Heart right ventricle (tissue), 16 donors: Measurements from ENCODE around the gene LRRTM4. TPM values are rescaled to one million over a fixed set of nuclear protein-coding genes. Genes with fewer than 3 reads are reported as not detected.

ENCODE experiments used
- ATAC-seq, 8 donors: fragments of 200-7000 bp; cut with Tn5 transposase; one replicate each; pipeline ENCODE4 v1.9.1; 2020; ENCODE audit warnings: mild to moderate bottlenecking in 8 of 8, moderate library complexity in 8 of 8, moderate number of reproducible peaks in 1 of 8
- DNase-seq, 2 donors: peaks; one replicate each; pipeline ENCODE4 v3.0.0-alpha.2; 2020
- H3K27ac ChIP-seq, 10 donors: fragments of 200-600 bp; sonication (generic) in 2 of 10; one replicate each; pipeline versions ENCODE4 v1.5.0 to v1.8.0; 2020 to 2022; ENCODE audit warnings: mild to moderate bottlenecking in 3 of 10
- H3K27me3 ChIP-seq, 7 donors: fragments of 200-600 bp; one replicate each; pipeline ENCODE4 v1.8.0; 2021 to 2022; ENCODE audit warnings: mild to moderate bottlenecking in 2 of 7
- H3K36me3 ChIP-seq, 9 donors: fragments of 200-600 bp; sonication (generic) in 1 of 9; one replicate each; pipeline versions ENCODE4 v1.5.0 to v1.8.0; 2020 to 2022; ENCODE audit warnings: mild to moderate bottlenecking in 2 of 9
- H3K4me1 ChIP-seq, 9 donors: fragments of 200-600 bp; sonication (generic) in 1 of 9; one replicate each; pipeline versions ENCODE4 v1.5.0 to v1.8.0; 2020 to 2022; ENCODE audit warnings: mild to moderate bottlenecking in 4 of 9
- H3K4me3 ChIP-seq, 10 donors: fragments of 200-600 bp; sonication (generic) in 2 of 10; one replicate each; pipeline versions ENCODE4 v1.5.0 to v1.8.0; 2020 to 2022; ENCODE audit warnings: mild to moderate bottlenecking in 7 of 10, moderate library complexity in 2 of 10
- H3K9me3 ChIP-seq, 11 donors: fragments of 200-600 bp in 10 of 11; sonication (generic) in 2 of 11; one replicate each; pipeline versions ENCODE4 v1.5.0 to v1.8.0; 2013 to 2022; ENCODE audit warnings: mild to moderate bottlenecking in 2 of 11, control low read depth in 1 of 11, moderate library complexity in 1 of 11
- WGBS, 2 donors: extraction: QIAGEN DNeasy Blood & Tissue Kit; methylation state at CpG; one replicate each; pipeline ENCODE4 v1.1.7; 2013; ENCODE audit warnings: inconsistent platforms in 1 of 2; 5-methylcytosine and 5-hydroxymethylcytosine counted together
- intact Hi-C, 10 donors: fragments of 100-400 bp; cut with DNase I; formaldehyde crosslinking; loops; one replicate each; pipeline versions ENCODE4 v1.11.1 to v1.14.2; 2022
- polyA plus RNA-seq, 2 donors: library from polyadenylated mRNA; stranded (reverse); fragments of 200-250 nt; gene quantifications; one replicate each; pipeline ENCODE4 v1.2.3, GENCODE V29; 2013
- total RNA-seq, 10 donors: library from RNA; stranded (reverse); fragmentation: NEBNext Ultra II Directional in 3 of 10; extraction: Animal tissue kit (Norgen Biotek cat#: 25700) in 3 of 10; gene quantifications; one replicate each; pipeline versions ENCODE4 v1.2.1 to v1.2.4, GENCODE V29; 2021 to 2023
- TF ChIP-seq, protein P1 (sequence below), 9 donors: fragments of 200-600 bp; sonication (generic) in 2 of 9; IDR thresholded peaks; one replicate each; pipeline versions ENCODE4 v1.5.0 to v1.8.0; 2021 to 2022; ENCODE audit warnings: antibody characterized with exemption in 9 of 9, mild to moderate bottlenecking in 5 of 9, moderate library complexity in 1 of 9
- donor health status: Arrhythmogenic right ventricular cardiomyopathy.
- donor health status: ischemic (EF 13 %, LVEDD 7.1; RV severe dilation, severe dysfunction).
- donor health status: healthy with polysubstance abuse.
- donor health status: DM: no; HTN: yes; CAD: no.
- donor health status: DM: no; HTN: no; CAD: no.
- donor health status: ischemic (EF 25% LVEDD 6.9; RV normal size, moderate dysfunction).
- donor health status: ischemic (EF 25% LVEDD 5.7; RV mildly dilated, moderate dysfunction).
- donor health status: healthy.
- donor health status: DM: yes; HTN: yes; CAD: no.
- donor health status: Ischemic cardiomyopathy.
- donor health status: ischemic (EF 35%, LVEDD 5.7; RV mildly dilated, moderate dysfunction).
- donor health status: nonischemic (EF 11% LVEDD 7.7; RV severe dilation, severe dysfunction).
- donor health status: DM: yes; HTN: yes; CAD: no.
- donor health status: PGD.
- donor health status: ischemic (EF 29% LVEDD 5.4; RV normal size, mild dysfunction).
- donor health status: nonischemic (EF 23%, LVEDD 6.1; RV moderate dilation, normal function).

LRRTM4 gene
- total and polyA plus RNA-seq, 12 donors = 0.11 to 2.2 (median 0.98) TPM

GRCh38 chr2:76932550-76932949 lies 589.6 kb downstream of the LRRTM4 start:
- intact Hi-C loops = no loop called here
- Histone ChIP-seq H3K36me3 (no peaks in the 10 kb centered on the region), H3K4me3 (no peak overlapping the region), H3K4me1 (no peaks in the 10 kb centered on the region), H3K9me3 (no peaks in the 10 kb centered on the region), H3K27me3 (no peaks in the 10 kb centered on the region), H3K27ac (no peak overlapping the region)
- ATAC-seq = no peak
- DNase-seq = no peak
- WGBS, 2 donors = 70 to 79% methylated on average over 2 of the region's 2 CpGs
- TF ChIP-seq, protein P1, sequence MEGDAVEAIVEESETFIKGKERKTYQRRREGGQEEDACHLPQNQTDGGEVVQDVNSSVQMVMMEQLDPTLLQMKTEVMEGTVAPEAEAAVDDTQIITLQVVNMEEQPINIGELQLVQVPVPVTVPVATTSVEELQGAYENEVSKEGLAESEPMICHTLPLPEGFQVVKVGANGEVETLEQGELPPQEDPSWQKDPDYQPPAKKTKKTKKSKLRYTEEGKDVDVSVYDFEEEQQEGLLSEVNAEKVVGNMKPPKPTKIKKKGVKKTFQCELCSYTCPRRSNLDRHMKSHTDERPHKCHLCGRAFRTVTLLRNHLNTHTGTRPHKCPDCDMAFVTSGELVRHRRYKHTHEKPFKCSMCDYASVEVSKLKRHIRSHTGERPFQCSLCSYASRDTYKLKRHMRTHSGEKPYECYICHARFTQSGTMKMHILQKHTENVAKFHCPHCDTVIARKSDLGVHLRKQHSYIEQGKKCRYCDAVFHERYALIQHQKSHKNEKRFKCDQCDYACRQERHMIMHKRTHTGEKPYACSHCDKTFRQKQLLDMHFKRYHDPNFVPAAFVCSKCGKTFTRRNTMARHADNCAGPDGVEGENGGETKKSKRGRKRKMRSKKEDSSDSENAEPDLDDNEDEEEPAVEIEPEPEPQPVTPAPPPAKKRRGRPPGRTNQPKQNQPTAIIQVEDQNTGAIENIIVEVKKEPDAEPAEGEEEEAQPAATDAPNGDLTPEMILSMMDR (IDR thresholded peaks at IDR 0.05) = no peak

DNA sequence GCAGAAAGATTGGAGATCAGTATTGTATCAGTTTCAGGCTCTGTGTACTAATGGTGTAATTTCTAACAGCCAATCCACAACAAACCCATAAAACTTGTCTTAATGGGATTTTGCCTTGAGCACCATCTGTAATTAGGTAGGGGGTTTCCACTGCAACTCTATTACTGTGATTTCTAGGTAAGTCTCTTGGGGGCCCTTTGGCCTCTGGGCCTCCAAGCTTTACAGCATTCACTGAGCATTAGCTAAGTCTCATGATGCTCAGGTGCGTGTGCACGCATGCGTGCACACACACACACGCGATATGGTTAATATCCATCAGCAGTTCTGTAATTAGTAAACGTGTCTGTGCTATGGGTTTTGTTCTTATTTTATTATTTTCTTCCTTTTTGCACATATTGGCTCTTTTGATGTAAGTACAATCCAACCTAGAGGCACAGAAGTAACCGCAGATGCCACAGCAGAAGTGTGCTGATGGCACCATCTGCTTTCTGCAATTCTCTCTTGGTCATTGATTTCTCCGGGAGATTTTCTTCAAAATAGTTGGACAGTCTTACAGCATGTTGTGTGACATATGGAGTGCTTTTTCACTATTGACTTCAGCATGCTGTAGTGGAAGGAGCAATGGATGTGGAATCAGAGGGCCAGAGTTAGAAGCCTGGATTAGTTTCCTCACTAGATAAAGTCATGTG lies 592.0 kb downstream of the LRRTM4 start:
- no peaks in the 10 kb centered on the region for H3K4me1 ChIP-seq
- TF ChIP-seq, protein P1 (IDR thresholded peaks at IDR 0.05) = no peak

DNA sequence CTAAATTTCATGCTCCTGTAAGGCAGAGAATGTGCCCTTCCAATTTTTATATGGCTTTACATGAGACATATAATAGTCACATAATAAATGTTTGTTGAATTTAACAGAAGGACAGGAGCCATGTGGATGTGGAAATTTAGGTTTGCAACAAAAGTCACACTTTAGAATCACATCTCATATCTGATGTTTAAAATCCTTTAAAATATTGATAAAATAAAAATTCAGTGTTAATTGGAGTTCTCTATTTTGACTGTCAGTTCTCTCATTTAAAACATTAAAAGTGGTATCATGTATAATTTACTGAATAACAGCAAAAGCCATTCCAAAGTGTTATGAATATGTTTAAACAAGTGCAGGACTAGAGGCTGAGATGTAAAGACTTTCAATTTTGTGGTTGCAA lies 594.1 kb downstream of the LRRTM4 start:
- no peaks in the 10 kb centered on the region for H3K36me3 ChIP-seq
- H3K9me3 ChIP-seq = no peaks in the 10 kb centered on the region
- TF ChIP-seq, protein P1 (IDR thresholded peaks at IDR 0.05) = no peak
- intact Hi-C loops = no loop called here
- H3K4me1 ChIP-seq = no peaks in the 10 kb centered on the region
- no peak for ATAC-seq
- no peaks in the 10 kb centered on the region for H3K27me3 ChIP-seq
- no peak overlapping the region for H3K4me3 ChIP-seq
- DNase-seq = no peak
- no peak overlapping the region for H3K27ac ChIP-seq

More for the DNA sequence above, 592.0 kb downstream of the LRRTM4 start:
- H3K4me3 ChIP-seq = no peak overlapping the region
- WGBS, 2 donors = 91 to 94% methylated on average over 8 of the region's 8 CpGs
- no peaks in the 10 kb centered on the region for H3K36me3 ChIP-seq
- no peaks in the 10 kb centered on the region for H3K27me3 ChIP-seq
- ATAC-seq = no peak
- no peaks in the 10 kb centered on the region for H3K9me3 ChIP-seq
- no peak for DNase-seq
- intact Hi-C loops = no loop called here
- H3K27ac ChIP-seq = no peak overlapping the region

DNA sequence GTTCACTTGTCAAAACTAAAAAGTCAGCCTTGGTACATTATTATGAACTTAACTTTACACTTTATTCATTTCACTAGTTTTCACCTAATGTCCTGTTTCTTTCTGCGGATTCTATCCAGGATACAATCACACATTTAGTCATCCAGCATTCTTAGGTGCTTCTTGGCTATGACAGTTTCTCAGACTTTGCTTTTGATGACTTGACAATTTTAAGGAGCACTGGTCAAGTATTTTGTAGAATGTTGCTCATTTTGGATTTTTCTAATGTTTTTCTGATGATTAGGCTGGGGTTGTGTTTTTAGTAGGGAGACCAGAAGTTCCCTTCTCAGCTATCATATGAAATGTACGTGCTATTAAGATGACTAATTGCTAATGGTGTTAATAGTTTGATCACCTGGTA lies 601.2 kb downstream of the LRRTM4 start:
- H3K27me3 ChIP-seq = no peaks in the 10 kb centered on the region
- no peaks in the 10 kb centered on the region for H3K9me3 ChIP-seq
- no peaks in the 10 kb centered on the region for H3K4me1 ChIP-seq
- 84 to 85% methylated on average over 2 of the region's 2 CpGs for WGBS, 2 donors
- ATAC-seq = no peak
- intact Hi-C loops = no loop called here
- no peak overlapping the region for H3K27ac ChIP-seq
- DNase-seq = no peak
- no peak overlapping the region for H3K4me3 ChIP-seq
- TF ChIP-seq, protein P1 (IDR thresholded peaks at IDR 0.05) = no peak
- H3K36me3 ChIP-seq = no peaks in the 10 kb centered on the region
